Stomach smooth muscle (tissue), 2 donors: Measurements from ENCODE around the gene CAGE1.
A peak's percentile ranks its signal among the peaks of the same experiment; 100 is the strongest.

Experiments used
- H3K27ac ChIP-seq: one replicate; pipeline ENCODE4 v1.7.0; 2013; ENCODE audit warnings: mild to moderate bottlenecking, low read length, inconsistent platforms
- H3K27me3 ChIP-seq, 2 donors: one replicate each; pipeline ENCODE4 v1.7.0; 2013; ENCODE audit warnings: low read length in 2 of 2; ENCODE audit not compliant: insufficient read depth in 2 of 2, control insufficient read depth in 1 of 2
- H3K36me3 ChIP-seq, 2 donors: one replicate each; pipeline ENCODE4 v1.7.0; 2013; ENCODE audit warnings: low read length in 2 of 2; ENCODE audit not compliant: control insufficient read depth in 2 of 2, insufficient read depth in 2 of 2
- H3K4me1 ChIP-seq: one replicate; pipeline ENCODE4 v1.7.0; 2013; ENCODE audit warnings: low read length; ENCODE audit not compliant: control insufficient read depth, insufficient read depth
- H3K4me3 ChIP-seq, 2 donors: one replicate each; pipeline ENCODE4 v1.7.0; 2013; ENCODE audit warnings: low read length in 2 of 2
- H3K9ac ChIP-seq, 2 donors: one replicate each; pipeline ENCODE4 v1.7.0; 2013; ENCODE audit warnings: low read length in 2 of 2, mild to moderate bottlenecking in 1 of 2
- H3K9me3 ChIP-seq, 2 donors: one replicate each; pipeline ENCODE4 v1.7.0; 2013; ENCODE audit warnings: low read length in 2 of 2; ENCODE audit not compliant: control insufficient read depth in 2 of 2
- donor health status: healthy.
- donor health status: Pancreatic carcinoma.

CAGE1 gene

DNA sequence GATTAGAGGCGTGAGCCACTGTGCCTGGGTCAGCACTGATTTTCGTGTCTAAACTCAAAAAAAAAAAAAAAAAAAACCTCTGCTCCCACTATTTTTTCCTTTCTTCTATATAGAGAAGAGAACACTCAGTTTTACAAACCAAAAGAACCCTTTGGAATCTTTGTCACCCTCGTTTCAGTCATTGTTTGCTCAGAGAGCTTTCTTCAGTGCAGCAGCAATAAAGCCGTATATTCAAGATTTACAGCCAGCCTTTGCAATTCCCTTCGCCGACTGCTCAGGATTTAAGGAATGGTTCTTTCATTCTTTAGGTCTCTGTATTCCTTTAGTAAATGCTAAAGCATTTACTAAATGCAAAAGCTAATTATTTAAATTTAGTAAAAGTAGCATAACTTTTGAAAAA, 20.2 kb upstream of the CAGE1 start:
- H3K27ac ChIP-seq = no peak overlapping the region
- no peak overlapping the region for H3K9ac ChIP-seq
- no peaks in the 10 kb centered on the region for H3K4me1 ChIP-seq
- H3K27me3 ChIP-seq = no peaks in the 10 kb centered on the region
- no peak overlapping the region for H3K4me3 ChIP-seq
- H3K9me3 ChIP-seq = no peaks in the 10 kb centered on the region
- H3K36me3 ChIP-seq = peaks cover 32 to 43% of the 10 kb centered on the region in 2 donors

DNA sequence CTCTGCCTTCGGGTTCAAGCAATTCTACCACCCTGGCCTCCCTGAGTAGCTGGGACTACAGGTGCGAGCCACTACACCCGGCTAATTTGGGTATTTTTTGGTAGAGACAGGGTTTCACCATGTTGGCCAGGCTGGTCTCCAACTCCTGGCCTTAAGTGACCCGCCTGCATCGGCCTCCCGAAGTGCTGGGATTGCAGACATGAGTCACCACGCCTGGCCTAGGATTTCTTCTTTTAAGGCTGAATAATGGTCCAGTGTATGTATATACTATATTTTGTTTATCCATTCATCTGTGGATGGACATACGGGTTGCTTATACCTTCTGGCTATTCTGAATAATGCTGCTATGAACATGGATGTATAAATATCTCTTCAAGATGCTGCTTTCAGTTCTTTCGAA, 17.2 kb upstream of the CAGE1 start:
- Histone ChIP-seq H3K4me3 (no peak overlapping the region), H3K27me3 (no peaks in the 10 kb centered on the region), H3K27ac (no peak overlapping the region), H3K36me3 (peaks cover 33 to 55% of the 10 kb centered on the region in 2 donors), H3K9ac (no peak overlapping the region), H3K4me1 (no peaks in the 10 kb centered on the region), H3K9me3 (no peaks in the 10 kb centered on the region)

DNA sequence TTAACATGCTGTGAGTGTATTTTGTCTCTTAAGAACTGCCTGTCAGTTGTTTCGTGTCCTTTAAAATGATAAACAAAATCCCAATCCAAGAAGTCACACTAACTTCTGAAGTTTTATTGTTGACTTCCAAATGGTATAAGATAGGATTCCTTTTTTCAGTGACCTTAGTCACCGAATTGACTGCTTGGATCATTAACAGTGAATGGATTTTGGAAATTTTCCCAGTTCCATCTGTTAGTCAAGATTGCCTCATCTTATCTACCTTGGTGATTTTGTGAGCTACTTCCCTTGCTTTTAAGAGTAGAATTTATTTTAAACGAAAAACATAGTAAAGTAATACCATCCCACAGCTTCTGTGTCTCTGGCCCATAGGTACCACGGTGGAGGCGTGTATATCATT, 15.0 kb upstream of the CAGE1 start:
- H3K4me3 ChIP-seq = no peak overlapping the region
- H3K27ac ChIP-seq = no peak overlapping the region
- H3K9ac ChIP-seq = no peak overlapping the region
- peaks cover 21 to 50% of the 10 kb centered on the region in 2 donors for H3K36me3 ChIP-seq
- no peaks in the 10 kb centered on the region for H3K4me1 ChIP-seq
- H3K27me3 ChIP-seq = no peaks in the 10 kb centered on the region
- no peaks in the 10 kb centered on the region for H3K9me3 ChIP-seq

DNA sequence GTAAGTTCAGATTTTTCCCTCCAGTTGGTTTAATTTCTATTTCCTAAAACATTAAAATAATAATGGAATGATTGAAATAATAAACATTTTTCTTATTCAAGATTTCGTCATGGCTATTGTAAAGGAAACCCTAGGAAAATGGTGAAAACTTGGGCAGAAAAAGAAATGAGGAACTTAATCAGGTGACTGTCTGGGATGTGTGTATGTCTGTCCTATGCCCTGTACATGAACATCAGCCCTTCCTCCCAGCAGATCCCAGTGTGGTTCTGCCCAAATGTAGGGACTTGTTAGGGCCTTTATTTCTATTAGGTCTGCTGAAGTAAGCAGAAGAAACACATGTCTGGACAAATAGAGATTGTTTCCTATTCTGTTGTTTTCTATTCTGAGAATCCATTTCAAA, 13.2 kb upstream of the CAGE1 start:
- H3K9me3 ChIP-seq = no peaks in the 10 kb centered on the region
- no peak overlapping the region for H3K4me3 ChIP-seq
- H3K9ac ChIP-seq = no peak overlapping the region
- H3K36me3 ChIP-seq = peaks cover 19 to 48% of the 10 kb centered on the region in 2 donors
- no peaks in the 10 kb centered on the region for H3K4me1 ChIP-seq
- no peaks in the 10 kb centered on the region for H3K27me3 ChIP-seq
- no peak overlapping the region for H3K27ac ChIP-seq

DNA sequence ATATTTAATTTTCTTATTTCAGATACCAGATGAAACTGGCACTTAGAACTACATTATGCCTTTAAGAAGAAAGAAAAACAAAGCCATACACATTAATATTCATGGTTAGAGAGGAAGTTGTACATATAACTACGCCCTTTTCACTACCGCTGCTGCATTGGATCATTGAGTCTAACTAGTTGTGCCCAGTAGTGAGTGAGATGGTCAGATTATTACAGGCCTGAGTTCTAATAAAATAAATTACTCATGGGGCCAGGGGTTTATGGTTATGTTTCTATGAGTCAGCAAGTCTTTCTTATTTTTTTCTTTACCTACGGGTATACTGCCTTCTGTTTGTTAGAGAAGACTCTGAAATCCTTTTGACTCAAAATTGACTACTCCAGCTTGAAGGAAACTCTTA, 11.5 kb upstream of the CAGE1 start:
- H3K36me3 ChIP-seq = peaks cover 16 to 40% of the 10 kb centered on the region in 2 donors
- H3K4me3 ChIP-seq = no peak overlapping the region
- H3K9ac ChIP-seq = no peak overlapping the region
- H3K27ac ChIP-seq = no peak overlapping the region
- no peaks in the 10 kb centered on the region for H3K27me3 ChIP-seq
- no peaks in the 10 kb centered on the region for H3K9me3 ChIP-seq
- H3K4me1 ChIP-seq = no peaks in the 10 kb centered on the region

DNA sequence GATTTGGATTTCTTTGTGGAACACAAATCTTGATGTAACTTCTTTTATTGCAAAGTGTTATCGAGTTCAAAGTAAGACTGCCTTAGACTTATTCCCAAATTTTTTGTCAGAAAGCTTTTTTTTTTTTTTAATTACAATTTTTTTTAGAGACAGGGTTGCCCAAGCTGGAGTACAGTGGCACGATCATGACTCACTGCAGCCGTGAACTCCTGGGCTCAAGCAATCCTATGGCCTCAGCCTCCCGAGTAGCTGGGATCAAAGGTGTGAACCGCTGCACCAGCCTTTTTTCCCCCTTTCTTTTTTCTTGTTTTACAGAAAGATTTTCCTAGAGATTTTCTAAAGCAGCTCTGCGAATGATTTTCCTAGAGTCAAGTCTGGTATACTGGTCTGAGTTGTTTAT, 2.9 kb upstream of the CAGE1 start:
- no peak overlapping the region for H3K4me3 ChIP-seq
- no peaks in the 10 kb centered on the region for H3K9me3 ChIP-seq
- peaks cover 8 to 9% of the 10 kb centered on the region in 2 donors for H3K36me3 ChIP-seq
- no peaks in the 10 kb centered on the region for H3K27me3 ChIP-seq
- H3K27ac ChIP-seq = no peak overlapping the region
- no peak overlapping the region for H3K9ac ChIP-seq
- peaks cover 19% of the 10 kb centered on the region for H3K4me1 ChIP-seq

DNA sequence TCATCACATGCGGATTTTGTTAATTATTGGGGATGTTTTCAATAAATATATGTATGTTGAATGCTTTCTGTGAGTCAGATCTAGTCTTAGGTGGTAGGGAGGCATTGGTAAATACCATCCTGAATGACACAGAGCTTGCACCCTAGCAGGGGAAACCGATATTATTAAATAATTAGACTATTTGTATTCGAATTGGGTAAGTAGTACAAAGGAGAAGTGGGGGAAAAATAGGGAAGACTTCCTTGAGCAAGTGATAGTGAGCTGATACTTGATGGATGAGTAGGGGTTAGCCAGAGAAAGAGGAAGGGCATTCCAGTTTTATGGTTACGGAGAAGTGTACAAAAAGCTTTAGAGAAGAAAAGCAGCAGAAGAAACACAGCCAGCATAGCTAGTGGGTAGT, 1.6 kb upstream of the CAGE1 start:
- no peaks in the 10 kb centered on the region for H3K9me3 ChIP-seq
- peak overlapping the region in 1 of 2 donors; percentile 74 for H3K4me3 ChIP-seq
- H3K27me3 ChIP-seq = no peaks in the 10 kb centered on the region
- peaks cover 19% of the 10 kb centered on the region for H3K4me1 ChIP-seq
- H3K36me3 ChIP-seq = peaks cover 6 to 7% of the 10 kb centered on the region in 2 donors
- H3K9ac ChIP-seq = peak overlapping the region in 1 of 2 donors; percentile 93
- no peak overlapping the region for H3K27ac ChIP-seq

DNA sequence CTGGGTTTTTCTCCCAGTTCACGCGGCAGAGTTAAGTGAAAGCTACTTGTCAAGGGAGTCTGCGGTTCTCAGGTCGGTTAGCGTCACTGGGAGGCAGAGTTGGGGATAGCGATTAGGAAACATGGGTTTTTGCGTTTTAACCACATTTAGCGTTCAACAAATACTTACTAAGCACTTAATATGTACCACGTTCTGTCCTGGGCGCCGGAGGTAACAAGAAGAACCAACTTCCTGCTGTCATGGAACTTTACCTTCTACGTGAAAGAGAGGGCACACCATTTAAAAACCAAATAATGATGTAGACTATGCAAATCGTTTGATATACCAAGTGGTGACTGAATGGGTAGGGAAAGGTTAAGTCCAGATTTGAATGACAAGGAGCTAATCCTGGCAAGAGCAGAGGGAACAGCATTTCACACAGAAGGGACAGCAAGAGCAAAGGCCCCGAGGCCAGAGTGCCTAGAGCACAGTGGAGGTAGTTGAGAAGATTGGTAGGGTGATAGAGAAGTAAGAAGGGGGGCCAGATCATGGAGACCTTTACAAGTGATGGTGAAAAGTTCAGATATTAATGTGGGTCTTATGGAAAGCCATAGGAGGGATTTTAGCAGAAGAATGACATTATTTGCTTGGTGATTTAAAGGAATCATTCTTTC, 810 bp upstream of the CAGE1 start:
- H3K27me3 ChIP-seq = no peaks in the 10 kb centered on the region
- peaks cover 19% of the 10 kb centered on the region for H3K4me1 ChIP-seq
- H3K4me3 ChIP-seq = peak overlapping the region; percentile 74 to 97
- H3K9ac ChIP-seq = peak overlapping the region; percentile 93 to 97
- peaks cover 3 to 7% of the 10 kb centered on the region in 2 donors for H3K36me3 ChIP-seq
- H3K9me3 ChIP-seq = no peaks in the 10 kb centered on the region
- H3K27ac ChIP-seq = peak overlapping the region; percentile 92

DNA sequence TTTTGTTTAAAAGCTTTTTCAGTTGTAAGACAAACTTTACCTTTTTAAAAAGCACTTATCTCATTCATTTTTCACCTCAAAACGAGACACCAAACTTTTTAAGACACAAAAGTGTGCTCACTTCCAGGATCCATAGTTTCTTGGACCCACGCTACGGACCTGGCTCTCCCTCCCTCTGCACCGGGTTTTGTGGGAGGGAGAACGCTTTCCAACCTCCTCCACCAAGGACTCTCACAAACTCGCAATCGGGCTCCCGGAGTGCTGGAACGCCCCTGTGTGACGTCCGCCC, 436 bp downstream of the CAGE1 start:
- Histone ChIP-seq H3K27ac (peak overlapping the region; percentile 92), H3K36me3 (peaks cover 0 to 5% of the 10 kb centered on the region in 2 donors), H3K4me1 (peaks cover 19% of the 10 kb centered on the region)

DNA sequence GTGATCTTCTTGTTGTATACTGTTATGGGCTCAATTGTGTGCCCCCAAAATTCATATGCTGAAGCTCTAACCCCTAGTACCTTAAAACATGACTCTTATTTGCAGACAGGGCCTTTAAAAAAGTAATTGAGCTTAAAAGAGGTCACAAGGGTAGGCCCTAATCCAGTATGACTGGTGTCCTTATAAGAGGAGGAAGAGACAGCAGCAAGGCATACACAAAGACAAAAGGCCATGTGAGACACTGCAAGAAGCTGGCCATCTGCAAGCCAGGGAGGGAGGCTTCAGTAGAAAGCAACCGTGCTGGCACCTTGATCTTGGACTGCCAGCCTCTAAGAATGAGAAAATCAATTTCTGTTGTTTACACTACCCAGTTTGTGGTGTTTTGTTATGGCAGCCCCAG, 8.4 kb downstream of the CAGE1 start:
- Histone ChIP-seq H3K9me3 (no peaks in the 10 kb centered on the region), H3K27ac (no peak overlapping the region)

More for the DNA sequence above, 436 bp downstream of the CAGE1 start:
- H3K9ac ChIP-seq = peak overlapping the region; percentile 93 to 97
- H3K27me3 ChIP-seq = no peaks in the 10 kb centered on the region
- no peaks in the 10 kb centered on the region for H3K9me3 ChIP-seq
- peak overlapping the region; percentile 74 to 97 for H3K4me3 ChIP-seq

DNA sequence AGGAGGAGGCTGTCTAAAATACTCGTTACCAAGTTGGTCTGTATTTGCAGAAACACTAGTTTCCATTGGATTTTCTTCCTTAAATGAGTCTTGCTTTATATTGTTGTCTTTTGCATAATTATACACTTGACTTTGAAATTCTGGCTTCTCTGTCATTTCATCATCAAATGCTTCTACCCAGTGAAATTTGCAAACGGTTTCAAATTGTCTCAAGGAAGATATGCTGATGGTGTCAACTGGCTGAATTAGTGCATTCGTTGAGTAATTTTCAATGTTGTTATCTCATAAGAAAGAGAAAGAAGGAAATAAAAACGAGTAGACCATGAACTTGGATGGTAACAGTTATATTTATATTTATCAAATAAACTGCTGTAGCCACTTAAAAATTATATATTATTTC, 10.8 kb downstream of the CAGE1 start:
- H3K4me1 ChIP-seq = no peaks in the 10 kb centered on the region
- H3K4me3 ChIP-seq = no peak overlapping the region
- H3K36me3 ChIP-seq = no peaks in the 10 kb centered on the region
- no peak overlapping the region for H3K27ac ChIP-seq
- no peaks in the 10 kb centered on the region for H3K9me3 ChIP-seq
- no peak overlapping the region for H3K9ac ChIP-seq
- no peaks in the 10 kb centered on the region for H3K27me3 ChIP-seq

More for the DNA sequence above, 8.4 kb downstream of the CAGE1 start:
- Histone ChIP-seq H3K9ac (no peak overlapping the region), H3K27me3 (no peaks in the 10 kb centered on the region), H3K4me1 (no peaks in the 10 kb centered on the region), H3K36me3 (no peaks in the 10 kb centered on the region), H3K4me3 (no peak overlapping the region)
